GM21528 (cell line): ENCODE results near the gene CASTOR2.
"Not testable (repeated sequence)": the region's sequence is repeated elsewhere in the genome, so short reads cannot be mapped to it uniquely, and the experiment has no call there.

Source experiments
- ATAC-seq: cut with Tn5 transposase; IDR thresholded peaks from one replicate; pipeline ENCODE4 v1.9.1; 2021; ENCODE audit warnings: mild to moderate bottlenecking, moderate library complexity; ENCODE audit not compliant: unreplicated experiment, low FRiP score

The CASTOR2 gene

DNA sequence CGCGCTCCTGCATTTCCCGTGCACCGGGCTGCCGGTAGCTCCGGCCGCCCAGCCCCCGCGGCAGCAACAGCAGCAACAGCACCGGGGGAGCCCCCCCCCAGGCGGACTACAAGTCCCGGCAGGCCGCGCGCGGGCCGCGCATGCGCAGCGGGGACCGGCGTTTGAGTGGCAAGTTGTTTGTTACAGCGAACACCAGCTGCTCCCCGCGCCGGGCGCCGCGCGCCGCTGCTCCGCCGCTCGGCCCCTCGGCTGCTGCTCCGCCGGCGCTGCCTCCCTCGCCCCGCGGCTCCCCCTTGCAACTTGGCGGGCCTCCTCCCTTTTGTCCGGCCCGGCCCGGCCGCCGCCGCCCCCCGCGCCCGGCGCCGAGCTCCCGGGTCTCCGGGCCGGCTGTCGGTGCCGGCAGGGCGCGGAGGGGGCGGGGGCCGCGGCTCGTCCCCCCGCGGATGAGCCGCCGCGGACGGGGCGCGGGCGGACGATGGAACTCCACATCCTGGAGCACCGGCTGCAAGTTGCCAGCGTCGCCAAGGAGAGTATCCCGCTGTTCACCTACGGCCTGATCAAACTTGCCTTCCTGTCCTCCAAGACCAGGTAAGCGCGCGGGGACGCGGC is at the start of gene CASTOR2:
Gene CASTOR2, plus strand, starts transcription at position 195 of the 609 bp plus-strand sequence. Its CDS starts 281 bp downstream, at position 476.
- ATAC-seq: peak; percentile 88

DNA sequence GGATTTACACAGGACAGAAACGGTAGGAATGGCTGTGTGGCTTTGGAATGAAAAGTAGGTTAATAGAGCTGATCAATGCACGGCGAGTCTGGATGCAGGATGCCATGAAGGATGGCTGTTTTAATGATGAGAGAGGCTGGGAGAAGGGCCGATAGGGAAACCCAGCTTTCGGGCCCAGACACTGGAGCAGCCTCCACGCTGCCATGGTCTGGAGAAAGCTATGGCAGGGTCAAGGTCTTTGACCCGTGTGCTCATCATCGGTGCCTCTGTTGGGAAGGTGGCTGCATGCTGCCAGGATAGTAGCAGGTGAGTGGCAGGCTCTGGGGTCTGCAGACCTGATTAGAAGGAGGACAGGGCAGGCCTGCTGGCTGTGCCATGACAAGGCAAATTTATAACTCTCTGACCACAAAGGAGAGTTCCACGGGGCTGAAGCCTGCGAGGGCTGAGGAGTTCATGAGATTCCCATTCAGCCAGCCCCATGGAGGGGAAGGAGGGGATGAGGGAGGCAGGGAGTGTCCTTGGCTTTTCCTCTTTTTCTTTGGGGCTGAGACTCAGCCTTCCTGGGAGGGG is 42.1 kb upstream of the CASTOR2 start:
- ATAC-seq: not testable (repeated sequence)

DNA sequence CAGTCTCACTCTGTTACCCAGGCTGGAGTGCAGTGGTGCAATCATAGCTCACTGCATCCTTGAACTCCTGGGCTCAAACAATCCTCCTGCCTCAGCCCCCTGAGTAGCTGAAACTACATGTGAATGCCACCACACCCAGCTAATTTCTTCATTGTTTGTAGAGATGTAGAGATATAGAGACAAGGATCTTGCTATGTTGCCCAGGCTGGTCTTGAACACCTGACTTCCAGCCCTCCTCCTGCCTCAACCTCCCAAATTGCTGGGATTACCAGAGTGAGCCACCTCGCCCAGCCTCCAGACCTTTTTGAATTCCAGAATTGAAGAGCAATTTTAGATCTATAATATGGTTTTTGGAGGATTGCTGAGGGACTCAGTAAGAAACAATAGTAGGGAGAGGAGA is 40.9 kb upstream of the CASTOR2 start:
- not testable (repeated sequence) for ATAC-seq

DNA sequence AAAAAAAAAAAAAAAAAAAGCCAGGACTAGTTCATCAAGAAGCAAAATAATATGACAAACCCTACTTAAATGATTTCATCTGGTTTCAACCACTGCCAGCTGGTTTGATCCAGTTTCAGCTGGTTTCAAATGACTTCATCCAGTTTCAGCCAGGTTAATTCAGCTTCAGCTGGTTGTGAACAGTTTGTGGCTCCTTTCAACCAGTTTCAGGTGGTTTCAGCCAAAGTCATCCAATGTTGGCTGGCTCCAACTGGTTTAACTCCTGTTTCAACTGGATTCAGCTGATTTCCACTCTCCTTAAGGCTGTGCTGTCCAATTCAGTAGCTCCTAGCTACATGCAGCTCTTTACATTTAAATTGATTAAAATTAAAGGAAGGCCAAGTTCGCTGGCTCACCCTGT is 37.5 kb upstream of the CASTOR2 start:
- ATAC-seq: not testable (repeated sequence)

DNA sequence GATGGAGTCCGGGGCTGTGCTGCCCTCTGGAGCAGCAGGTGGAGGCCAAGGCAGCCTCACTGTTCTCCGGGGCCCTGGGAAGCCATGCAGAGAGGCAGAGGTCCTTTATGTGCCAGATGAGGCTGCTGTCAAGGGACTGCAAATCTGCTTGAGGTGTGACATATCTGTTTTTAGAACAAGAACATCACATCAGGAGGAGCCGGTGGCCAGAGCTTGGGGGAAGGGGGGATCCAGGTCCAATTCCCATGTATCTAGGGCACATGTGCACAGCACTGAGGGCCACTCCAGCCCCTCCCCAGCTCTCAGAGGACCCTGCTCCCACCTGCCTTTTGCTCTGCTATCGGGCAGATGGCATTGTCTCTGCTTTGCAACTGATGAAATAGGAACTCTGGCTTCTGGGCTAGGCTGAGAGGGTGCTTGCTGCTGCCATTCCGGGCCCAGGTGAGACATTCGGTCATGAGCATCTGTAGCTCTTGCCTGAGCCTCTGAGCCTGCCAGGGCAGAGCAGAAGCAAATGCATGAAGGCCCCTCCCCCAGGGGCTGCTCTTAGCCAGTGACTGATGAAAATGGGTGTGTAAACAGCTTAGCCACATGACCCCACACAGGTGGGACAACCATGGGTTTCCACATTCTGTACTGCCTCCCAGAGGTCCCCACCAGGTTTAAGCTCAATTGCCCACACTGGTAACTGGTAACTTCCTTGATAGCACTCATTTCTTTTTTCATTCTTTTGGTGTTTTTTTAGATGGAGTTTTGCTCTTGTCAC is 32.8 kb upstream of the CASTOR2 start:
- ATAC-seq: not testable (repeated sequence)

DNA sequence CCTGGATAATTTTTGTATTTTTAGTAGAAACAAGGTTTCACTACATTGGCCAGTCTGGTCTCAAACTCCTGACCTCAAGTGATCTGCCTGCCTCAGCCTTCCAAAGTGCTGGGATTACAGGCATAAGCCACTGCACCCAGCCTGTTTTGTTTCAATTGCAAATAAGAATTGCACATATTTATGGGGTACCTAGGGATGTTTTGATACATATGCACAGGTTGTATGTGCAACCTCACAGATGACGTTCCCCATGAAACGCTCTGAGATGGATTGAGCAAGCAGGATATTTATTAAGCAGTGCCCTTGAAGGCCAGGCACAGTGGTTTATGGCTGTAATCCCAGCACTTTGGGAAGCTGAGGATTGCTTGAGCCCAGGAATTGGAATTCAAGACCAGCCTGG is 25.1 kb upstream of the CASTOR2 start:
- not testable (repeated sequence) for ATAC-seq

DNA sequence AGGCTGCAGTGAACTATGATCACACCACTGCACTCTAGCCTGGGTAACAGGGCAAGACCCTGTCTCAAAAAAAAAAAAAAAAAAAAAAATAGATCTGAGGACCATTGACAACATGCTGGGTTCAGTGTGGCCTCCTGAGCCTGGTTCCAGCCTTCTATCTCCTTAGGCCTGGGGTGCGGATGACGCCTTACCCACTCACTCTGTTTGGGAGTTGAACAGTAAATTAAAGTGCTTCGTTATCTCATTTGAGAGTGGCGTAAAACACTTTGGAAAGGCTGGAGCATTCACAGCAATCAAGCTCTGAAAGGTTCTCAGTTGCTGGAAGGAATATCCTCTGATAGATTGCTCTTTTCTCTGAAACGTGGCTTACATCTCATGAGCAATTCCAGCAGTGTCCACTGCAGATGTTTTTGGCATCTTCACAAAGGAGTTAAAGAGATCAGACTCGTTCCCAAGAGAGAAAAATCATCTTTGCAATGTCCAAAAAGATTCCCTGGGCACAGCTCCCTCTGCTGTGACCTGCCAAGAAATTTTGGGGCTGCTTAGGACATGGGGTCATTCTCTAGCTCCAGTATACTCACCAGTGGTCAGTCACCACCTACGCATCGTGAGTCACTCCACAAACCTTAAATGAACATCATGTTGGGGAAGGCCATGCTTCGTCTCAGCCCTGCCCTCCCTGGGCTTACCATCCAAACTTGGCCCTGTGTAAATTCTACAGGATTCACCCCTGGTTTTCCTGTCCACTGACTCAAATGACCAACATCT is 23.0 kb upstream of the CASTOR2 start:
- ATAC-seq: not testable (repeated sequence)

DNA sequence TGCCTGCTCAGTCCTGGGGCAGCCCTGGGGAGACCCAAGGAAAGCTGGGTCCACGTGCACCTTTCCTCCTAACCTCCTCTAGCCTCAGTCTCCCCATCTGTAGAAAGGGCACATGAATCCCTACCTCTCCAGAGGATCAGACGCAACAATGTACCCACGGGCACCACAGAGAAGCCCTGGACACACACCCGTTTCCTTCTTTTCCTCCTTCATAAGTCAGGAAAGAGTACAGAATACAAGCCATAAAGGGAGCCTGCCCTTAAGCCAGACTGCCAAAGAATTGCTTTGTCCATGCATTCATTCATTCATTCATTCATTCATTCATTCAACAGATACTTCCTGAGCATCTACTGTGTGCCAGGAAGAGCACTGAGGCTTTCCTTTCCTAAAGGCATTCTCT is 20.6 kb upstream of the CASTOR2 start:
- ATAC-seq: not testable (repeated sequence)

DNA sequence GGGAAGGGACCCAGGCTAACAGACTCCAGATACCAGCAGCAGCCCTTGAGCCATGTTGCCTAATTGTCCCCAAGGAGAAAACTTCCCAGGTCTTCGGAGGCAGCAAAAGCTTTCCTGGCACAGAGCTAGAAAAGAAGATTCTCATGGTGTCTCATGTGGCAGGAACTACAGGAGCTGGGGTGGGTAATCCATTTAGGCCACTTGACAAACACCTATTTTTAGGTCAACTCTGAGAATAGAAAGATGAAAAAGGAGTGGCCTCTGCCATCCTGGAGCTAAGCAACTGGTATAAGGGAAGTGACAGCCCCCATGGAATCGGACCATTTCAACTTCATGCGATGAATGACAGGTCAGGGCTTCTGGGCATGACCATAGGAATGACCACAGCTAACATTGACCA is 16.8 kb upstream of the CASTOR2 start:
- ATAC-seq: not testable (repeated sequence)

DNA sequence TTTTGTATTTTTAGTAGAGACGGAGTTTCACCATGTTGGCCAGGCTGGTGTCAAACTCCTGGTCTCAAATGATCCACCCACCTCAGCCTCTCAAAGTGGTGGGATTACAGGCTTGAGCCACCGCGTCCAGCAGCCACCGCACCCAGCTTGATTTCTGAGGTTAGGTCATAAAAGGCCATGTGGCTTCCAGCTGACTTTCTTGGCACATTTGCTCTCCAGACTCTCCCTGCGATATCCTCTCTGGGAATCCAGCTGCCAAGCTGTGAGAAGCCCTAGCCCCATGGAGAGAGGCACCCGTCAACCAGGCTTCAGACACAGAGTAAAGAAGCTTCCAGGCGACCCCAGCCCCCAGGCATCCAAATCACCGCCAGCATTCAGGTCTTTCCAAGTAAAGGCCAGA is 10.7 kb upstream of the CASTOR2 start:
- not testable (repeated sequence) for ATAC-seq

DNA sequence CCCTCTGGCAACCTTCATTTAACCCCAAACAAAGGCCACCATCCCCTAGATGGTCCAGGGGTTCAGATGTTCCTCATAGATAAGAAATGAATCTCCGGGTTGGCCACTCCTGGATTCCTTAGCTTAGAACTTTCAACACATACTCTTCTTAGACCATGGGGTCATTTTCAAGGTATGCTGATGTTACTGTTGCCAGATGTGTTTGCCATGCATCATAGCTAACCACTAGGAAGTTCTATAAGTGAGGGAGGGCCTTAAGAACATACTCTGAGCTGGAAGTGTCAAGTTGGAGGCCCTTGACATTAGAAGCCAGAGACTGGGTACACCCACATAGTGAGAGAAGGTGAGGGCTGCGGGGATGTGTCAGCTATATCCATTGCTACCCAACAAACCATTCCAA is 6.2 kb upstream of the CASTOR2 start:
- ATAC-seq: not testable (repeated sequence)

DNA sequence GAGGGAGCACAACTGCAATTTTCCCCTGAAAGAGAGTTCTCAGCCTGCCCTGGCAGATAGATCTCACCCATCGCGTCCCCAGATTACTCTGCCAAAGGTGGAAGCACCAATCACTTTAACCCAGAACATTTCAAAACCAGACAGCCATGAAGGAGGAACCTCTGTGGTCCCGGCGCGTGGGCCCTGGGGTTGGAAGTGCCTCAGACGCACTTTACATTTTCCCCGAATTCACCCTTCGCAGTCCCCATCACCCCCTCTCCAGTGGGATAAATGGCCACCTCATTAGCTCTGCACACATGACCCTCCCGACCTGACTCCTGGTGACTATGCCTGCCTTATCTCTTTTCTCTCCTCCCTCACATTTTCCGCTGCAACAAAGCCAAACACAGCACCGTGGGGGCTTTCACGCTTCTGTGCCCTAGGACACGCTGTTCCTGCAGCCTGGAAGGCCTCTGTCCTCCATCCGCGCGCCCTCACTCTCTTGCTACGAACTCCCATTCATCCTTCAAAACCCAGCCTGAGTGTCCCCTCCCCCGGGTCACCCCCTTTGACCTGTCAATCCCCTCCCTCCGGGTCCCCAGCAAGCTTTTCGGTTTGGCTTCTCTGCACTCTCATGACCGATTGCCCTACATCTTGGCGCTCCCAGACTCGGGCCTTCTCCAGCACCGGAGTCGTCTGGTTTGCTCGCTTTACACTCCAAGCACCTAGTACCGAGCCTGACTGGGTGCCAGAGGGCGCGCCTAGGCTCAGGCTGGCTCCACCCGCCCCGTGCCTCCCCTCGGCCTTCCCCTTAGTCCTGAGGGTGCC is 598 bp upstream of the CASTOR2 start:
- peak; percentile 17 for ATAC-seq

DNA sequence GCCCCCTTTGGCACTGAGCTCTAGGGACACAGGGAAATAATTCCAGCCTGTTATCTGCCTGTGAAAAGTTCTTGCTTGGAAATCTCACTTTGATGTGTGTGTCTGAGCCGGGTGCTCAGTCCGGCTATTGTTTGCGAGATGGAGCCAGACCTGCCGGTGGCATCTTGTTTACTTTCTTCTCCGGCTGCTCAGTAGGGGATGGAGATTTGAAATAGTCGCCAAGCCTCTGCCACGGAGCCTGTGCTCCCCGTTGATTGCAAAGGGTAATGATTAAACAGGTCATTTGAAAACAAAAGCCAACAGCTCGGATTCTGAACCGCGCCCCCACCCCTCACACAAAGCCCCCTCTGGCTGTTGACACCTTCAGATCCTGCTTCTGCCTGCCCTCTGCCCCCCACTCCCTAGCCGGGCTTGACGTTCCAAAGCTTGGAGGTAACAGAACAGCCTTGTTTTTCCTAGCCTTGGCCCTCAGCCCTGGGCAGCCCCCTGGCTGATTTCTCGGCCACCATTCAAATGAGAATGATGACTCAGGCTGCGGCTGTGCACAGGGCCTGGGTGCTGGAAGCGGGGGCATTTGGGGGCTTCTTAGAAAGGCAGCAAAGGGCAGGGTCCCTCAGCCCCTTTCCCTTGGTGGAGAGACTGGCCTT is 1.8 kb downstream of the CASTOR2 start:
- not testable (repeated sequence) for ATAC-seq

DNA sequence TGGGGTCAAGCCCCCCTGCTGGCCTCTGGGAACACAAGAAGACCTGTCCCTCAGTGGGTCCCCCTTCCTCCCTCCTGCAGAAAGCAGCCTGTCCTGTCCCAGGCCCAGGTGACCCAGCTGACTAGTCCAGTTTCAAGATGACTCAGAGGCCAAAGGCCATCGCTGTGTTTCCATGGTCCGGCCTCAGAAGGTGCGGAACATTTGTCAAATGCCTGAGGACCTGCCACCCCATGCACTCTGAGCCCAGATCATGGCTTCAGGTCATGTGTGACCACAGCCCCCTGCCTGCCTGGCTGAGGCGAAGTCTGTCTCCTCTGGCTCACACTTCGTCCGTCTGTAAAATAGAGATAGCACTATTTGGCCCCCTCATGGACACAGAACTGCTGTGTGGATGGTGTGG is 2.4 kb downstream of the CASTOR2 start:
- not testable (repeated sequence) for ATAC-seq

DNA sequence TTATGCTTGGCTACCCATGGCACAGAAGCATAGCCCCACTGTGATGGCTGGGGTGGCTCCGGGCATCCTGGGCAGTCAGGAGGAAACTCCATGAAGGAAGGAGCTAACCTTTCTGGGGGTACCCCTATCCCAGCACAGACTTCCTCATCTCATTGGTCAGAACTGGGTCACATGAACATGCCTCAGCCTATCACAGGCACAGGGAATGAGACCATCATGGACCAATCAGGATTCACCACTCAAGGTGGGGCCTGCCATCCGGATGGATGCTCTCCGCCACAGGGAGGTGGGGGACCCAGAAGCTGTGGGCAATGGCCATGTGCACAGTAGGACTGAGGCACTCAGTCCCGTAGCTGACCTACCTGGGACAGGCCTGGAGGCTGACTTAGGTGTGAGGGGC is 6.9 kb downstream of the CASTOR2 start:
- ATAC-seq: not testable (repeated sequence)

DNA sequence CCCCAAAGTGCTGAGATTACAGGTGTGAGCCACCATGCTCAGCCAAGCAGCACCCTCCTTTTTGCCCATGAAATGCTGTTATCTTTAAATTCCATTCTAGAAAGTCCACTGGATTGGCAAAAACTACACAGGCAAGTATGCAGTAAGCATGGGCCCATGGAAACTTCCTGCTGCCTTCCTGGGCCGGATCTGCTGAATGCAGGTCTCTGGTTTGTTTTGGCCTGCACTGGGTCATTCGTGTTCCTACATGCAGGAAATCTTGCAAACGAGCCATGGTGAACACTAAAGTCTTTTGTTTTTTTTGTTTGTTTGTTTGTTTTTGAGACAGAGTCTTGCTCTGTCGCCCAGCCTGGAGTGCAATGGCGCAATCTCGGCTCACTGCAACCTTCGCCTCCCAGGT is 7.9 kb downstream of the CASTOR2 start:
- ATAC-seq: not testable (repeated sequence)

DNA sequence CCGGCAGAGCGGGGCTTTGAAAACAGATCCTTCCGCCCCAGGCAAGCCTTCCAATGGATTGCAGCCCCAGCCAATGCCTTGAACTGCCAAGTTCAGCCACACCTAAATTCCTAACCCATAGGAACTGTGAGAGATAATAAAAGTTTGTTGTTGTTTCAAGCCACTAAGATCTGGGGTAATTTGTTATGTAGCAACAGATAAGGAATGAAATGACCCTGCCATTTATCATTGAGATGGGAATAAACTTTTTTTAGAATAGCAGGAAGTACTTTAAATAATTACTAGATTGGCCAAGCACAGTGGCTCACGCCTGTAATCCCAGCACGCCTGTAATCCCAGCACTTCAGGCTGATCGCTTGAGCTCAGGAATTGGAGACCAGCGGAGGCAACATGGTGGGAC is 11.5 kb downstream of the CASTOR2 start:
- ATAC-seq: not testable (repeated sequence)

DNA sequence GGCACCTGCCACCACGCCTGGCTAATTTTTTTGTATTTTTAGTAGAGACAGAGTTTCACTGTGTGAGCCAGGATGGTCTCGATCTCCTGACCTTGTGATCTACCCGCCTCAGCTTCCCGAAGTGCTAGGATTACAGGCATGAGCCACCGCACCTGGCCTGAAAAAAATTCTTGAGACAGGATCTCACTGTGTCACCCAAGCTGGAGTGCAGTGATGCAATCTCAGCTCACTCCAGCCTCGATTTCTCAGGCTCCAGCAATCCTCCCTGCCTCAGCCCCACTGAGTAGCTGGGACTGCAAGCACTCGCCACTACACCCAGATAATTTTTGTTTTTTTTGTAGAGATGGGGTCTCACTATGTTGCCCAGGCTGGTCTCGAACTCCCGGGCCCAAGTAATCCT is 13.0 kb downstream of the CASTOR2 start:
- not testable (repeated sequence) for ATAC-seq

DNA sequence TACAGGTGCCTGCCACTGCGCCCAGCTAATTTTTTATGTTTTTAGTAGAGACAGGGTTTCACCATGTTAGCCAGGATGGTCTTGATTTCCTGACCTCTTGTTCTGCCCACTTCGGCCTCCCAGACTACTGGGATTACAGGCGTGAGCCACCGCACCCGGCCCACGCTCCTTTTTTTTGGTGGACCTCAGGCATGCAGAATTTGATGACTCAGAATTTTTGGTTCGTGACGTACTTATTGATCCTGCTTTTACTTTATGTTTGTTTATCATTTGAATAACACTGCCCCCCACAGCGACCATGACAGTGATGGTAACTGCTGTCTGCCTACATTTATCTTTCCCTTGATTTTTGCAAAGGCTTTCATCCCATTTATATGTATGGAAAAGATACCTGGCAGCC is 23.9 kb downstream of the CASTOR2 start:
- ATAC-seq: not testable (repeated sequence)

DNA sequence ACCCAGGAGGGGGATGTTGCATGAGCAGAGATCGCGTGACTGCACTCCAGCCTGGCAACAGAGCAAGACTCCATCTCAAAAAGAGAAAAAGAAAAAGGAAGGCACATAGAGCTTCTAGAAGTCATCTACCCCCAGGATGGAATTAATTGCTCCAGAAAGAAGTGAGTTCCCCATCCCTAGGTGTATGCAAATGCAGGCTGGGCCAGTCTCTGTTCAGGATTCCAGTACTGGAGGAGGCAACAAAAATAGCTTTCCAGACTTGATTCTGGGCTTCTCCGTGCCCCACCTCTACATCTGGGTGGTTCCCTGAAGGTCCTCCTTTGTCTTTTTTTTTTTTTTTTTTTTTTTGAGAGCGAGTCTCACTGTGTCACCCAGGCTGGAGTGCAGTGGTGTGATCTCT is 28.6 kb downstream of the CASTOR2 start:
- no peak for ATAC-seq
